Right cardiac atrium (tissue), 5 donors: ENCODE results near the gene C10orf105. TPM values are rescaled to one million over a fixed set of nuclear protein-coding genes. Genes with fewer than 3 reads are reported as not detected.
A peak's percentile ranks its signal among the peaks of the same experiment; 100 is the strongest.

Experiments
- ATAC-seq, 2 donors: fragments of 200-7000 bp; cut with Tn5 transposase; one replicate each; pipeline versions ENCODE4 v1.8.0 to v1.9.1; 2020; ENCODE audit warnings: moderate library complexity in 2 of 2, mild to moderate bottlenecking in 1 of 2
- DNase-seq, 3 donors: peaks; one replicate each; pipeline ENCODE4 v3.0.0-alpha.2; 2020
- H3K27ac ChIP-seq: one replicate; pipeline ENCODE4 v1.5.1; 2013; ENCODE audit warnings: mild to moderate bottlenecking, low read length, control low read depth, moderate library complexity
- H3K27me3 ChIP-seq: one replicate; pipeline ENCODE4 v1.6.1; 2013; ENCODE audit not compliant: control insufficient read depth, insufficient read depth
- H3K4me1 ChIP-seq: one replicate; pipeline ENCODE4 v1.6.1; 2013; ENCODE audit warnings: low read length; ENCODE audit not compliant: control insufficient read depth, insufficient read depth
- H3K4me3 ChIP-seq: one replicate; pipeline ENCODE4 v1.5.1; 2013; ENCODE audit warnings: low read length, control low read depth
- H3K9me3 ChIP-seq: one replicate; pipeline ENCODE4 v1.6.1; 2013; ENCODE audit warnings: low read length; ENCODE audit not compliant: control insufficient read depth
- WGBS: extraction: QIAGEN DNeasy Blood & Tissue Kit; methylation state at CpG from one replicate; pipeline ENCODE4 v1.1.7; 2013; 5-methylcytosine and 5-hydroxymethylcytosine counted together
- intact Hi-C, 4 donors: fragments of 100-400 bp; cut with DNase I; formaldehyde crosslinking; loops; one replicate each; pipeline versions ENCODE4 v1.11.0 to v1.14.0; 2022 to 2023
- long read RNA-seq, 4 donors: library from polyadenylated mRNA; unstranded; transcript quantifications; one replicate each; pipeline ENCODE4 v2.0.0, GENCODE V29; 2020 to 2021
- polyA plus RNA-seq: library from polyadenylated mRNA; stranded (reverse); fragments of 200-250 nt; gene quantifications from one replicate; pipeline ENCODE4 v1.2.3, GENCODE V29; 2013
- total RNA-seq, 4 donors: library from RNA; stranded (reverse); fragmentation: NEBNext Ultra II Directional; extraction: Animal tissue kit (Norgen Biotek cat#: 25700); gene quantifications; one replicate each; pipeline ENCODE4 v1.2.1, GENCODE V29; 2021
- donor health status: healthy with polysubstance abuse.
- donor health status: DM: no; HTN: yes; CAD: no.
- donor health status: DM: no; HTN: no; CAD: no.
- donor health status: DM: no; HTN: yes; CAD: no; lungs with severe emphysema.
- donor health status: DM: yes; HTN: yes; CAD: no.

Gene C10orf105, protein sequence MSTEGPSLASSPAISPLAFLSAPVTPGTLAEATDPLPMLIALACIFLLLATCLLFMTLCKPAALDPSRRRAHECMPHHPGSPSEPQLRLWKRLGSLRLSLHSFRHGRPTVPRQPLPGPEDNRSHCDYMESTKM
- total RNA-seq (under 1 TPM in 3 of 4 donors, not detected in 1; 0.14 to 0.36 (median 0.24) TPM), polyA plus RNA-seq (0.09 TPM)
- long read RNA-seq, donor 1, partial matches to known transcripts = 0 of 1 reads
- long read RNA-seq, donor 1, other reads (novel, unspliced or antisense) = 1 of 1 reads
- long read RNA-seq, donor 2 = 0 reads
- long read RNA-seq, donor 3, partial matches to known transcripts = 0 of 1 reads
- long read RNA-seq, donor 3, other reads (novel, unspliced or antisense) = 1 of 1 reads
- long read RNA-seq, donor 4 = 0 reads

GRCh38 chr10:71719464-71720201 lies at the start of gene C10orf105:
C10orf105 (minus strand) TSS chr10:71719778; CDS start chr10:71716337, 3,441 bp downstream.
- no peak within 1 kb of the TSS for H3K4me3 ChIP-seq
- no peaks in the 10 kb centered on the region for H3K9me3 ChIP-seq
- H3K27ac ChIP-seq = peak within 1 kb of the TSS; percentile 74
- H3K27me3 ChIP-seq = no peaks in the 10 kb centered on the region
- WGBS = 82% methylated on average over 14 of the region's 14 CpGs
- ATAC-seq (peak; percentile 2), DNase-seq (peak in 2 of 3 donors; percentile 59 to 70)
- H3K4me1 ChIP-seq = peaks cover 19% of the 10 kb centered on the region
- intact Hi-C loops = loop anchor here in 1 of 4 donors (5.0 kb wide), 1 partner anchor 53 kb away; the partner anchor contains the start of gene VSIR

GRCh38 chr10:71767420-71768035 lies 48.0 kb upstream of the C10orf105 start:
- 31% methylated on average over 10 of the region's 10 CpGs for WGBS
- H3K4me1 ChIP-seq = peaks cover 37% of the 10 kb centered on the region
- no peaks in the 10 kb centered on the region for H3K27me3 ChIP-seq
- DNase-seq = peak; percentile 84 to 94 (median 92)
- H3K27ac ChIP-seq = peak overlapping the region; percentile 88
- H3K4me3 ChIP-seq = no peak overlapping the region
- intact Hi-C loops = no loop called here
- ATAC-seq = peak; percentile 18 to 40
- H3K9me3 ChIP-seq = no peaks in the 10 kb centered on the region

DNA sequence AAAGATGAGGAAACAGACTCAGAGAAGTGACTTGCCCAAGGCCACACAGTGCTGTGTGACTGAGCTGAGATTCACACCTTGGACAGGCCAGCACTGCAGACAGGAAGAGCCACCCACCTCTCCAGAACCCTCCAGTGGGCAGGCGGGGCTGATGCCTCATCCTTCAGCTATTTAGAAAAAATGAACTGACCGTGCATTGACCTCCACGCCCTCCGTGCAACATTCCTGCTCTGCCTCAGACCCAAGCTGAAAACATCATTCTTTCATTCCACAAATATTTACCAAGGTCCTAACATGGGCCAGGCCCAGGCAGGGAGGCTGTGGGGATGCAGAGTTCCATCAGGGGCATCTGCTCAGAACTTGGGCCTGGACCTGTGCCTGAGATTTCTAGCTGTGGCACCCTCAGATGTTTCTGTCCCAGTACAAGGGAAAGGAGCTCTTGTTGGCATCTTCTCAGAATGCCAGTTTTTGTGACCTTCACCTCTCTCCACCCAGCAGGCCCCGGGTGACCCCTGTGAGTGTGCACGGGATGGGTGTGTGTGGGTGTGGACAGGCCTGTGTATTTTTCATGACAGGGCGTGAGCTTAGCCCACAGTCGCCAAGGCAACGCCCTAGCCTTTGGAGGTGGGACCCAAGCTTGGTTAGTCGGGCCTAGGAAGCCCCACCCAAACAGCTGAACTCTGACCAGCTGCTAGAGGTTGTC lies 47.3 kb upstream of the C10orf105 start:
- H3K4me3 ChIP-seq = no peak overlapping the region
- intact Hi-C loops = no loop called here
- DNase-seq = peak; percentile 89 to 93 (median 90)
- 38% methylated on average over 10 of the region's 10 CpGs for WGBS
- H3K27ac ChIP-seq = peak overlapping the region; percentile 88
- peak; percentile 73 to 87 for ATAC-seq
- no peaks in the 10 kb centered on the region for H3K9me3 ChIP-seq
- H3K4me1 ChIP-seq = peaks cover 35% of the 10 kb centered on the region
- H3K27me3 ChIP-seq = no peaks in the 10 kb centered on the region

DNA sequence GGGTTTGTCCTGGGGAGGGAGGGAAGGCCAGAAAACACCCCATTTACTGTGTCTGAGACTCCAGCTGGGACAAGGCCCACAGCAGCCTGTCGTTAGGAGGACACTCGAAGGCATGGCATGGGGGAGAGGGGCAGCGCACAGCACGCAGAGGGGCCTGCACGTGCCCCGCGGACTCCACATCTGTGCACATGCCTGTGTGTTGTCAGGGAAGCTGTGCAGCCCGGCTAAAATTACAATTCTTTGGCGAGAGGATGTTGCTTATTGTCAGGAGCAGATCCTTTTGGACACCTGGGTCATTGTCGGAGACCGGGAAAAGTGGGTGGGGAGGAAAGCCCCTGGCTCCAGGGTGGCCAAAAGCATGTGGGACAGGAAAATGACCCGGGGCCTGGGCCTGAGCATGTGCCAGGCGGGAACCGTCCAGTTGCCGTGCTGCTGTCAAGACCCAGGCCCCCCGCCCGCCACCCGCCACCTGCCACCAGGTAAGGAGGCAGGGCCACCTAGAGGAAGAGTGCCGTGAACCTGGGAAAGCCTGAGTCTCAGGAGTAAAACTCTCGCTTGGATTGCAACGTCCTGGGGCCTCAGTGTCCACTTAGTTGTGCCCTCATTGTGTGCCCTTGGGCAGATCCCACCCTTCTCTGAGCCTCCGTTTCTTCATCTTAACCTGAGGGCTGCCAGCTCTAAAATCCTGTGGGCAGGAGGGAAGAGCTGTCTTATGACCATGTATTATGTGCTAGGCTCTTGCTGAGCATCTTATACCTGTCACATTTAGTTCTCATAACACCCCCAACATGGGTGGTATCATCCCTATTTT lies 46.5 kb upstream of the C10orf105 start:
- Histone ChIP-seq H3K4me1 (peaks cover 29% of the 10 kb centered on the region), H3K9me3 (no peaks in the 10 kb centered on the region), H3K27me3 (no peaks in the 10 kb centered on the region), H3K27ac (peak overlapping the region; percentile 88), H3K4me3 (no peak overlapping the region)
- peak in 2 of 3 donors; percentile 69 to 70 for DNase-seq
- intact Hi-C loops = no loop called here
- ATAC-seq = no peak
- WGBS = 70% methylated on average over 22 of the region's 22 CpGs

DNA sequence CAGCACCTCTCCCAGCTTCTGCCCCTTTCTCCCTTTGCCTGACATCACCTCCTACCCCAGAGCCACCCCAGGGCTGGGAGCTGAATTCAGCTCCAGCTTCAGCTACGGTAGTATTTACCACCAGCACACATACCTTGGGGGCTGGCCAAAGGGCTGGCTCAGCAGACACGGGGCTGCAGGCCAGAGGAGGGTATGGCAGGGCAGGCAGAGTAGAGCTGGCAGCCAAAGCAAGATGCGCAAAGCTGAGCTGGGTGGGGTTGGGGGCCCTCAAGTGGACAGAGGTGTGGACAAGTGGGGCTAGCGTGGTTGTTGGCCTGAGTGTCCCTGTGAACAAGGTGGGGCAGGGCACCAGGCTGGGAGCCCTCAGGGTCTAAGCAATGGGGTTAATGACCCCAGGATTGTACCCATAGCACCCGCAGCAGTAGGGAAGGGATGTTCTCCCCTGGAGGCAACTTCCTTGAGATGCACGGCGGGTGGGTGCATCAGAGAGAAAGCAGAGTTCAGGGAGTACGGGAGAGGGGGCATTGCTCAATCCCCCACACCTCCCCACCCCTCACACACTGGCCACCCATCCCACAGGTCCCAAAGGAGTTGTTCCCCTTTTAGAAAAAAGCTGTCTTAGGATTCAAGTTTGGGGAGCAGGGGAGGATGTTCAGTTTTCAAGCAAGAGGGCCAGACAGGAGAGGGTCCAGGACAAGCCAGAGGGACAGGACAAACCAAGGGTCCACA lies 45.8 kb upstream of the C10orf105 start:
- no peak overlapping the region for H3K4me3 ChIP-seq
- no peaks in the 10 kb centered on the region for H3K9me3 ChIP-seq
- H3K4me1 ChIP-seq = peaks cover 22% of the 10 kb centered on the region
- no peaks in the 10 kb centered on the region for H3K27me3 ChIP-seq
- DNase-seq (peak in 2 of 3 donors; percentile 78 to 84), ATAC-seq (peak in 1 of 2 donors; percentile 20)
- intact Hi-C loops = no loop called here
- H3K27ac ChIP-seq = peak overlapping the region; percentile 57
- WGBS = 51% methylated on average over 8 of the region's 8 CpGs

GRCh38 chr10:71763352-71764127 lies 44.0 kb upstream of the C10orf105 start:
- Histone ChIP-seq H3K4me3 (no peak overlapping the region), H3K4me1 (peaks cover 19% of the 10 kb centered on the region), H3K27ac (no peak overlapping the region), H3K9me3 (no peaks in the 10 kb centered on the region), H3K27me3 (no peaks in the 10 kb centered on the region)
- peak in 2 of 3 donors; percentile 36 to 39 for DNase-seq
- intact Hi-C loops = no loop called here
- no peak for ATAC-seq
- WGBS = 61% methylated on average over 11 of the region's 11 CpGs

DNA sequence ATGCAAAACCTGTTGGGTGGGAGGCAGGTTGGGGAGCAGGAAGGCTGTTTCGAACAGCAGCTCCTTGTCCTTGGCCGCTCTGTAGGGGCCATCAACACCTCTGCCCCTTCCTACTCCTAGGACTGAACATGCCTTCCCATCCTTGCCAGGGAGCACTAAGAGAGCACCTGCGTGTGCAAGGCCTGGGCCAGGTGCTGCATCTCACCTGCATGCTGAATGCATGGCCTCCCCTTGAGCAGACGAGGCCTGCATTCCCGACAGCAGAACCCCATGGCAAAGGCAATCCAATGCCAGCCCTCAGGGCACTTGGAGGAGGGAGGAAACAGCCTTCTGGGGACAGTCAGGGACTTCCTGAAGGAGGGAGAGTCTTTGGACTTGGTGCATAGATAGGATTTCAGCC lies 42.7 kb upstream of the C10orf105 start:
- Histone ChIP-seq H3K27me3 (no peaks in the 10 kb centered on the region), H3K4me1 (peaks cover 12% of the 10 kb centered on the region), H3K4me3 (no peak overlapping the region), H3K27ac (no peak overlapping the region), H3K9me3 (no peaks in the 10 kb centered on the region)
- WGBS = 92% methylated on average over 5 of the region's 5 CpGs
- intact Hi-C loops = no loop called here
- no peak for ATAC-seq
- peak in 2 of 3 donors; percentile 28 to 40 for DNase-seq

DNA sequence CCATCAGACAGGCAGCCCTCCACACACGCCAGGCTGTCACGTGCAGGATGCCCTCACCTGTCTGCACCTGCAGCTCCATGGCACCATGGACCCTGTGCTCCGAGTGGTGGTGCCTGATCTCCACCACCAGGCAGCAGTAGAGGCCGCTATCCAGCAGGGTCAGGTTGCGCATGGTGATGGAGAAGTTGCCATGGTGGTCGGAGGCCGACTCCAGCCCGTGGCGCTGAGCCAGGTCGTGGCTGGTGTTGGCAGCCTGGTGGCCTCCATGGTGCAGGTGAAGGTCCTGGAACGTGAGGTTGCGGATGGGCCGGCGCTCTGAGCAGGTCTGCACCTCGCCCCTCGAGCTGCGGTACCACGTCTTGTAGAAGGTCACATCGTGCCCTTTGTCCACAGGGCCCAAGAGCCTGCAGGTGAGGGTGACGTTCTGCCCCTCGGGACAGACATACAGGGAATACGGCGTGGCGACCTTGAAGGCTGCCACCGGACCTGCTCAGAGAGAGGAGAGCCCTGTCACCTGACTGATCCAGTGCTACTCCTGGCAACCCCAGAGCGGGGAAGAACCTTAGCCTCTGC lies 42.0 kb upstream of the C10orf105 start:
- intact Hi-C loops = no loop called here
- DNase-seq = peak in 2 of 3 donors; percentile 56 to 59
- no peak for ATAC-seq
- Histone ChIP-seq H3K4me3 (no peak overlapping the region), H3K4me1 (peaks cover 9% of the 10 kb centered on the region), H3K27me3 (no peaks in the 10 kb centered on the region), H3K27ac (no peak overlapping the region), H3K9me3 (no peaks in the 10 kb centered on the region)
- WGBS = 91% methylated on average over 26 of the region's 26 CpGs

DNA sequence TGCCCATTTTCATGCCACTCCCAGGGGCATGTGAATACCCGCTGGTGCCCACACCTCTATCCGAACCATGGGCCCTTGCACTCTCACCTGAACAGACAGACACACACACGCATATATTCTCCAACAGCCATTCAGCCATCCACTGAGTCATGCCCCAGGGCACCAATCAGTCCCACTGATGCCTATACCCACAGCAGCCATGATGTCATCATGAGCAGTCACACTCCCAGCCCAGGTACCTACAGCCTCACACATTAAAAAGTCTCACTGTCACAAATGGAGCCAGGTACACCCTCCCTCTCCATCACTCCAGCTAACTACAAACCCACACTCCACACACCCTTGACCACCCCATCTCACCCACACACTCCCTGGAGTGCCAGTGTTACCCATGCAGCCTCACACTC lies 41.5 kb upstream of the C10orf105 start:
- no peak overlapping the region for H3K4me3 ChIP-seq
- no peaks in the 10 kb centered on the region for H3K9me3 ChIP-seq
- DNase-seq (peak in 1 of 3 donors; percentile 33), ATAC-seq (no peak)
- no peak overlapping the region for H3K27ac ChIP-seq
- H3K27me3 ChIP-seq = no peaks in the 10 kb centered on the region
- H3K4me1 ChIP-seq = peaks cover 8% of the 10 kb centered on the region
- intact Hi-C loops = no loop called here
- 94% methylated on average over 3 of the region's 3 CpGs for WGBS
